ENCODE measurements around the gene BCAS3. TPM values are rescaled to one million over a fixed set of nuclear protein-coding genes. Genes with fewer than 3 reads are reported as not detected.
"Not testable (repeated sequence)": the region's sequence is repeated elsewhere in the genome, so short reads cannot be mapped to it uniquely, and the experiment has no call there.

Gene BCAS3
- total RNA-seq, 1 donor from 2014 or later, result 38.1 TPM

DNA sequence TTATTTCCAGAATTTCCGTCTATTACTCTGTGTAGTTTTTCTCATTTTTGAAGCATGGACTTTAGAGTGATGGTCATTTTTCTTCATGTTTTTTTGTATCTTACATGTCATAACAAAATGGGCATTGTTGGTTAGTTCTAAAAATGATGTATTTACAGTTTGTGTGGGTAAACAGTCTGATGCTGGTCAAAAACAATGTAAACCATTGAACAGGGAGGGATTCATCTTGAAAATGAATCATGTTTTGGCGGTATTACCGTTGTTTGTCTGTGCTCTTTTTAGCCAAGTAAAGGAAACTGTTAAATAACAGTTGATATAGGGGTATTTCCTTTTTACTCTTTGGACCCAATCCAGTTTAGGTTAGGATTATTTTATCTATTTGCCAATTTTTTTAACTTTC lies 315.8 kb downstream of the BCAS3 start:
- no peak for DNase-seq (ENCODE audit: low spot score)
- Mint-ChIP-seq H3K4me3 (ENCODE audit: unreplicated experiment) (no peak overlapping the region), H3K27ac (ENCODE audit: unreplicated experiment) (no peak overlapping the region), H3K4me1 (ENCODE audit: unreplicated experiment) (no peaks in the 10 kb centered on the region), H3K36me3 (ENCODE audit: low read depth, unreplicated experiment) (no peaks in the 10 kb centered on the region), H3K9me3 (ENCODE audit: unreplicated experiment) (no peaks in the 10 kb centered on the region), H3K27me3 (ENCODE audit: unreplicated experiment) (no peaks in the 10 kb centered on the region)
- TF ChIP-seq, protein P1, sequence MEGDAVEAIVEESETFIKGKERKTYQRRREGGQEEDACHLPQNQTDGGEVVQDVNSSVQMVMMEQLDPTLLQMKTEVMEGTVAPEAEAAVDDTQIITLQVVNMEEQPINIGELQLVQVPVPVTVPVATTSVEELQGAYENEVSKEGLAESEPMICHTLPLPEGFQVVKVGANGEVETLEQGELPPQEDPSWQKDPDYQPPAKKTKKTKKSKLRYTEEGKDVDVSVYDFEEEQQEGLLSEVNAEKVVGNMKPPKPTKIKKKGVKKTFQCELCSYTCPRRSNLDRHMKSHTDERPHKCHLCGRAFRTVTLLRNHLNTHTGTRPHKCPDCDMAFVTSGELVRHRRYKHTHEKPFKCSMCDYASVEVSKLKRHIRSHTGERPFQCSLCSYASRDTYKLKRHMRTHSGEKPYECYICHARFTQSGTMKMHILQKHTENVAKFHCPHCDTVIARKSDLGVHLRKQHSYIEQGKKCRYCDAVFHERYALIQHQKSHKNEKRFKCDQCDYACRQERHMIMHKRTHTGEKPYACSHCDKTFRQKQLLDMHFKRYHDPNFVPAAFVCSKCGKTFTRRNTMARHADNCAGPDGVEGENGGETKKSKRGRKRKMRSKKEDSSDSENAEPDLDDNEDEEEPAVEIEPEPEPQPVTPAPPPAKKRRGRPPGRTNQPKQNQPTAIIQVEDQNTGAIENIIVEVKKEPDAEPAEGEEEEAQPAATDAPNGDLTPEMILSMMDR (IDR thresholded peaks at IDR 0.05; ENCODE audit: unreplicated experiment), result no peak

DNA sequence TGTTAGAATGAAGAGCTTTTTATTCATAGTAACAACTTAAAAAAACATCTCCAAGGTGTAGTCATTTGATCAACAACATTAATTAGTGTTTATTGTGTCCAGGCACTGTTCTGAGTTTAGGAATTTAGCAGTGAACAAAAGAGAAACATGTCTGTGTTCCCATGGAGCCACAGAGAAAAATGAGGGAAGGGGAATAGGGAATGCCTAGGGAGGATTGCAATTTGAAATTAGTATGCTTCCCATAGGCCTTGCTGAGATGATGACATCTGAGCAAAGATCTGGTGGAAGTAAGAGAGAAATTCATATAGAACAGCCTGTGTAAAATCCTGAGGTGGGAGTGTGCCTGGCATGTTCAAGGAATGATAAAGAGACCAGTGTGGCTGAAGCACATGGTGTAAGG lies 318.0 kb downstream of the BCAS3 start:
- no peak for DNase-seq (ENCODE audit: low spot score)
- Mint-ChIP-seq H3K27ac (ENCODE audit: unreplicated experiment) (no peak overlapping the region), H3K27me3 (ENCODE audit: unreplicated experiment) (no peaks in the 10 kb centered on the region), H3K4me3 (ENCODE audit: unreplicated experiment) (no peak overlapping the region), H3K36me3 (ENCODE audit: low read depth, unreplicated experiment) (no peaks in the 10 kb centered on the region), H3K4me1 (ENCODE audit: unreplicated experiment) (no peaks in the 10 kb centered on the region), H3K9me3 (ENCODE audit: unreplicated experiment) (no peaks in the 10 kb centered on the region)
- TF ChIP-seq, protein P1 (IDR thresholded peaks at IDR 0.05; ENCODE audit: unreplicated experiment), result no peak

DNA sequence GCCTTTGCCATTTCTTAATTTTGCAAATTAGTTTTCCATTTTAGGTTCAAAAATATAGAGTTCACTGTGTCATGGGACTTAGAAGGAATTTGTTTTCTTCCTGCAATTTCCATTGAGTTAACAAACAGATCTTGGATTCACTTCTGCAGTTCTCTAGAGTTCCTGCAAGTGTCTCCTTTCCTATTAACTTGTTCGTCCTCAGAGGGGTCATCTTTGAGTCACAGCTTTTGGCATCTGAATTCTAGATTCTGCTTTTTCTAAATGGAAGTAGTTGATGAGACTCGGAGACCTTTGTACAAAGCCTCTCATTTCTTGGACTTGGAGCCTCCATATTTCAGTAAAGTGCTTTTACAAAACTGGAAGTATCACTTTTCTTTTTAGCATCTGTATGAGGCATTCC lies 323.3 kb downstream of the BCAS3 start:
- H3K4me1 Mint-ChIP-seq (ENCODE audit: unreplicated experiment), result peaks cover 5% of the 10 kb centered on the region
- H3K36me3 Mint-ChIP-seq (ENCODE audit: low read depth, unreplicated experiment), result no peaks in the 10 kb centered on the region
- no peak overlapping the region for H3K27ac Mint-ChIP-seq (ENCODE audit: unreplicated experiment)
- H3K9me3 Mint-ChIP-seq (ENCODE audit: unreplicated experiment), result no peaks in the 10 kb centered on the region
- TF ChIP-seq, protein P1 (IDR thresholded peaks at IDR 0.05; ENCODE audit: unreplicated experiment), result no peak
- no peak for DNase-seq (ENCODE audit: low spot score)
- no peak overlapping the region for H3K4me3 Mint-ChIP-seq (ENCODE audit: unreplicated experiment)
- H3K27me3 Mint-ChIP-seq (ENCODE audit: unreplicated experiment), result no peaks in the 10 kb centered on the region

DNA sequence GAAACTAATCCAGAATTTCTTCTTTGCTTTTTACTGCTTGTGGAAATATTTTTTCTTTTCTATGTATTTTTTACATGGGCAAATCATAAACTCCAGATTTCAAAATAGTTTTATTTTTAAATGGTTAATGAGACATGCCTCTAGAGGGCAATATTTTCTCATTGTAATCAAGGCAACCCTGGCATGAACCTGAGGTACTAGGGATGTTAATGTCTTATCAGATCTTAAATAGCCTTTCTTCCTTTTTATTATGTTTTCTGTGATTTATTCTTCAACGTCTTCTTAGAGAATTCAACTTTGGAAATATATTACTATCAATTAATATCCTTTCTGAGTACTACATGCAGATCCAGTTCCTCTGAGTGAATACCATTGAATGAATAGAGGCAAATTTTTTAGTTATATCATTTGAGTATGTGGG lies 324.7 kb downstream of the BCAS3 start:
- Mint-ChIP-seq H3K27ac (ENCODE audit: unreplicated experiment) (no peak overlapping the region), H3K4me3 (ENCODE audit: unreplicated experiment) (no peak overlapping the region), H3K36me3 (ENCODE audit: low read depth, unreplicated experiment) (no peaks in the 10 kb centered on the region), H3K4me1 (ENCODE audit: unreplicated experiment) (peaks cover 5% of the 10 kb centered on the region), H3K27me3 (ENCODE audit: unreplicated experiment) (no peaks in the 10 kb centered on the region), H3K9me3 (ENCODE audit: unreplicated experiment) (no peaks in the 10 kb centered on the region)
- DNase-seq (ENCODE audit: low spot score), result no peak
- TF ChIP-seq, protein P1 (IDR thresholded peaks at IDR 0.05; ENCODE audit: unreplicated experiment), result peak; percentile 72

DNA sequence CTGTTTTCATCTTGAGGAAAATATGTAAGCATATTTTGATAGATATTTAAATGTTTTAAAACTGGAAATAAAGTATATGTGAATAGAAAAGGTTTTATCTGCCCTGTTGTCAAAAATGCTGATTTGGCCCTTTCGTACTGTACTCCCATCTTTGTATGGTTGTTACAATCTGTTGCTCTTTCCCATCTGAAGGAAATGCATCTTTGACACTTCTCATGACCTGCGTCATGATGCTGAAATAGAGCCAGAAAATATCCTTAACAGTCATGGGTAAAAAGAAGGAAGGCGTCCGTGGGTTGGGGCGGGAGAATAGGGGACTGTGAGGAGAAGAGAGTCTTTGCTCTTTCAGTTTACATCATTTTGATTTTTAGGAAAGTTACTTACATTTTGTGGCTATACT lies 327.7 kb downstream of the BCAS3 start:
- H3K27ac Mint-ChIP-seq (ENCODE audit: unreplicated experiment), result no peak overlapping the region
- H3K9me3 Mint-ChIP-seq (ENCODE audit: unreplicated experiment), result no peaks in the 10 kb centered on the region
- no peaks in the 10 kb centered on the region for H3K36me3 Mint-ChIP-seq (ENCODE audit: low read depth, unreplicated experiment)
- no peaks in the 10 kb centered on the region for H3K27me3 Mint-ChIP-seq (ENCODE audit: unreplicated experiment)
- H3K4me1 Mint-ChIP-seq (ENCODE audit: unreplicated experiment), result peaks cover 11% of the 10 kb centered on the region
- TF ChIP-seq, protein P1 (IDR thresholded peaks at IDR 0.05; ENCODE audit: unreplicated experiment), result no peak
- H3K4me3 Mint-ChIP-seq (ENCODE audit: unreplicated experiment), result no peak overlapping the region
- DNase-seq (ENCODE audit: low spot score), result no peak

DNA sequence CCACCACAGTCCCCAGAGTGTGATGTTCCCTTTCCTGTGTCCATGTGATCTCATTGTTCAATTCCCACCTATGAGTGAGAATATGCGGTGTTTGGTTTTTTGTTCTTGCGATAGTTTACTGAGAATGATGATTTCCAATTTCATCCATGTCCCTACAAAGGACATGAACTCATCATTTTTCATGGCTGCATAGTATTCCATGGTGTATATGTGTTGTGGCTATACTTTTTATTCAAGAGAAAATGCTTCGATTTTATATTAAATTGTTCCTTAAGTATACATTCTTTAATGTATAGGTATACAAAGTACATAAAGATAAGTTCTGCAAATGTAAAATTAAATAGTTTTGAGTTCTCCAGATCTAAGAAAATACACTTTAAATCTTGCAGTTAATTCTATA lies 328.3 kb downstream of the BCAS3 start:
- H3K9me3 Mint-ChIP-seq (ENCODE audit: unreplicated experiment); DNase-seq (ENCODE audit: low spot score); H3K27ac Mint-ChIP-seq (ENCODE audit: unreplicated experiment); H3K4me3 Mint-ChIP-seq (ENCODE audit: unreplicated experiment); H3K36me3 Mint-ChIP-seq (ENCODE audit: low read depth, unreplicated experiment); H3K27me3 Mint-ChIP-seq (ENCODE audit: unreplicated experiment): not testable (repeated sequence)
- H3K4me1 Mint-ChIP-seq (ENCODE audit: unreplicated experiment), result peaks cover 11% of the 10 kb centered on the region
